CD4-positive, alpha-beta T cell treated with Interleukin-4 for 1 hour (primary cell): ENCODE results near the gene TOMM20.
A peak's percentile ranks its signal among the peaks of the same experiment; 100 is the strongest.

ENCODE experiments used
- DNase-seq, 2 donors: peaks; one replicate each; pipeline ENCODE4 v3.0.0-alpha.2; 2020 to 2022

The TOMM20 gene

DNA sequence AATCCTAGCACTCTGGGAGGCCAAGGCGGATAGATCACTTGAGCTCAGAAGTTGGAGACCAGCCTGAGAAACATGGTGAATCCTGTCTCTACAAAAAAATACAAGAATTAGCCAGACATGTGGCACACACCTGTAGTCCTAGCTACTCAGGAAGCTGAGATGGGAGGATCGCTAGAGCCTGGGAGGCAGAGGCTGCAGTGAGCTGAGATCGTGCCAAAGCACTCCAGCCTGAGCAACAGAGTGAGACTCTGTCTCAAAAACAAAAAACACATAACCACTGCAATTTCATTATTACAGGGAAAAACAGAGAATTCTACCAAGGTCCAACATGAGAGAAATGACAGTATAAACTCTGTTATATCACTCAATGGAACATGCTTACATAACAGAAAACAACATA, 4.4 kb upstream of the TOMM20 start:
- no peak for DNase-seq

GRCh38 chr1:235131961-235132360, 3.3 kb upstream of the TOMM20 start:
- DNase-seq, result no peak

DNA sequence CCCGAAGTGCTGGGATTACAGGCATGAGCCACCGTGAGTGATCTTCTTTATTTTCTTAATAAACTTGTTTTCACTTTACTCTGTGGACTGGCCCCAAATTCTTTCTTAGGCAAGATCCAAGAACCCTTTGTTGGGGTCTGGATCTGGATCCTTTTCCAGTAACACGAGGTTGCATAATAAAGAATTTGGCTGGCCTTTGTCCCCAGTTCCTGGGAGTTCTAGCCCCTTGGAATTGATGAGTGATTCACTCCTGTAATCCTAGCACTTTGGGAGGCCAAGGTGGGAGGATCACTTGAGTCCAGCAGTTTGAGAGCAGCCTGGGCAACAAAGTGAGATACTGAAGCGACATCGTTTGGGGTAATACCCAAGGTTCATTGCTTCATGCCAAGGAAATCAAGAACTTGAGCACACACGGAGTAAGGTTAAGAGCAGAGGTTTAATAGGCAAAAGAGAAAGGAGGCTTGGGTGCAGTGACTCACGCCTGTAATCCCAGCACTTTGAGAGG, 2.2 kb upstream of the TOMM20 start:
- no peak for DNase-seq

GRCh38 chr1:235129774-235130570, 1.3 kb upstream of the TOMM20 start:
- DNase-seq, result no peak

GRCh38 chr1:235127732-235128455, 743 bp downstream of the TOMM20 start:
- peak in 1 of 2 donors; percentile 18 for DNase-seq

- DNase-seq, result no peak
Measured at GRCh38 chr1:235127203-235127602, 1.4 kb downstream of the TOMM20 start.

- DNase-seq, result no peak
Measured at GRCh38 chr1:235124665-235125064, 4.0 kb downstream of the TOMM20 start.

DNA sequence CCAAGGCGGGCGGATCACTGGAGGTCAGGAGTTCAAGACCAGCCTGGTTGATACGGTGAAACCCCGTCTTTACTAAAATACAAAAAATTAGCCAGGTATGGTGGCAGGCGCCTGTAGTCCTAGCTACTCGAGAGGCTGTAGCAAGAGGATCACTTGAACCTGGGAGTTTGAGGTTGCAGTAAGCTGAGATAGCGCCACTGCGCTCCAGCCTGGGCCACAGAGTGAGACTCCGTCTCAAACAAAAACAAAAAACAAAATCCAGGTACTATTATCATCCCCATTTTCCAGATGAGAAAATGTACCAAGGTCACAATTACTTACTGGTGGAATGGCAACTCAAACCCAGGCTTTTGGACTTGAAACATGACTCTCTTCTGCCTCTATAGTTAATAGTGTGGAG, 4.5 kb downstream of the TOMM20 start:
- no peak for DNase-seq

- no peak for DNase-seq
Measured at GRCh38 chr1:235122348-235122747, 6.3 kb downstream of the TOMM20 start.

DNA sequence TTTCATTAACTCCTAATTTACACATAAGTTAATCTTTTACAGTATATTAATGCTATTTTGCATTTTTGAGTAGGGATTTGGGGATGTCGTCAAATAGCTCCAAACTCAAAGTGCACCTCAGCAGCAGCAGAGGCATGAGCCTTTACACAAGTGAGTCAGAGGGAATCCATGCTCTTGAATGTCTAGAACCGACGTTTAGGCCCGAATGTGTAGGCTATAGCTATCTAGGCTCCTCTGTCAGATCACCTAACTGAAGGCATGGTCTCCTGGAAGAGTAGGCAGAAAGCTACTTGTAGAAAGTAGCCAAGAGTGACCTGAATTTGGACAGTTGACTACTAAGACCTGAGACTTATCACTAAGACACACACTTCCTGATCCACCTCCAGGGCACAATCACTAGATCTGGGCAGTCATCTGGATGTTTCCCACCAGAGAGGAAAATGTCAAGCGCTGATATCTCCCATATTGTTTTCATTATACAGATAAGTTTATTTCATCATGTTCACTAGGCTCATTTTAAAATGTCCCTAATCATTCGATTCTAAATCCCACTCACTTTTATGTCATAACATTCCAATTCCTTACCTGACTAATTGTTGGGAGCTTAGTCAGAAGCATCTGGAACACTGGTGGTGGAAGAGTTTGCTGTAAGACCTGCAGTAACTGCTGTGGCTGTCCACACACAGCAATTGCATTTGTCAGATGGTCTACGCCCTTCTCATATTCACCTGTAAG, 15.3 kb downstream of the TOMM20 start:
- DNase-seq, result no peak

- DNase-seq, result no peak
Measured at GRCh38 chr1:235112297-235113182, 16.1 kb downstream of the TOMM20 start.

DNA sequence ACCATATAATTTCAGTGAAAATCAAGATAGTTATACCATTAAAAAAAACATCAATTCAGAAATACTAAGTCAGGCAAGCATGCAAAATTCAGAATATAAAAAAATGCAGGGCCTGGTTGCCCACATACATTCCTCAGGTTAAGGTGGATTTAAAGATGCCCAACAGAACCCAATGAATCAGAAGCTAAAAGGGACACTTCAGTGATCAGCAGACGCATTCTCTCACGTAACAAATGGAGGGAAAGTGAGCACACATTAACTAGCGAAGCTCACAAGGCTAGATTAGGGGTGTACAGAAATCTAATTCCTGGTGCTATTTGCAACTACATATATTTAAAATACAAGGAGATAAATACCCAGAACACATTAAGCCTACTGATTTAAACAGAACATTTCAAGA, 17.5 kb downstream of the TOMM20 start:
- no peak for DNase-seq

DNA sequence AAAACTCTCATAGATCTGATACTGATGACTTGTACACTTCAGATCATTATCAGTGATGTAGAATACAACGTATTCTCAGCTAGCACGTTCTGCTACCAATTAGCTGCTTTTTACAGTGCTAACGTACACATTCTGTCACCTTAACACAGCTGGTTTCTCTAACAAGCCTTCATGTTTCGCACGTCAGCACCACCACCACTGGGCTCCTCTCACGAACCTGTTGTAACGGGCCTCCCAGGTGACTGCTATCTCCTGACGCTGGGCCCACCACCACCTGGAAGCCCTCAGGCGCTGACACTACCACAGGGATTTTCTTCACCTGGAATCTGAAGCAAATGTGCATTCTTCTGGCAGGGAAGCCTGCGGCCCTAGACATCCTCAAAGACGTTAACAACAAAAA, 19.8 kb downstream of the TOMM20 start:
- no peak for DNase-seq

GRCh38 chr1:235108185-235108593, 20.4 kb downstream of the TOMM20 start:
- DNase-seq, result no peak

DNA sequence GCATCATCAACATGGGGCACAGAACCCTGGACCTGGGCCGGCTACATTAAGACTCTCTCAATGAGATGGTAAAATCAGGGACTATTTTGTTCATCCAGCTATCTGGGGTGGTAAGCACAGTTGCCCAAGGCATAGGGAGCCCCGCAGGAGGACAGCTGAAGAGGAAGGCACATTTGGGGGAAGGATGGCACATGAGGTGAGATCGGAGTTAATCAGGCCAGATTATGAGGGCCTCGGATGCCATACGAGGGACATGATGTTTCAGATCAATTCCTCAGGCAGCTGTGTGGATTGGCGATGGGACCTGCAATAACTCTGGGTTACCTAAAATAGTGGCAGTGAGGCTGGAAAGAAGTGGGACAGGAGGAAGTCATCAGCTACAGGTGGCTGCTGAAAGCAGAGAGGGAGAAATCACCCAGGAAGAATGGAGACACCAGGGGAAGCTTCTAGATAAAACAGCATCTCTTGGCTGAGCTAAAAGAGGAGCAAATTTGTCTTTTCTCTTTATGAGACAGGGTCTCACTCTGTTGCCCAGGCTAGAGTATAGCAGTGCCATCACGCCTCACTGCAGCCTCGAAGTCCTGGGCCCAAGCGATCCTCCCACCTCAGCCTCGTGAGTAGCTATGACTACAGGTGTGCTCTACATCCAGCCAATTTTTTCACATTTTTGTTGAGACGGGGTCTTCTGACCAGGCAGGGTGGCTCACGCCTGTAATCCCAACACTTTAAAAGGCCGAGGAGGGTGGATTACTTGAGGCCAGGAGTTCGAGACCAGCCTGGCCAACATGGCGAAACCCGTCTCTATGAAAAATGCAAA, 21.1 kb downstream of the TOMM20 start:
- DNase-seq, result no peak

DNA sequence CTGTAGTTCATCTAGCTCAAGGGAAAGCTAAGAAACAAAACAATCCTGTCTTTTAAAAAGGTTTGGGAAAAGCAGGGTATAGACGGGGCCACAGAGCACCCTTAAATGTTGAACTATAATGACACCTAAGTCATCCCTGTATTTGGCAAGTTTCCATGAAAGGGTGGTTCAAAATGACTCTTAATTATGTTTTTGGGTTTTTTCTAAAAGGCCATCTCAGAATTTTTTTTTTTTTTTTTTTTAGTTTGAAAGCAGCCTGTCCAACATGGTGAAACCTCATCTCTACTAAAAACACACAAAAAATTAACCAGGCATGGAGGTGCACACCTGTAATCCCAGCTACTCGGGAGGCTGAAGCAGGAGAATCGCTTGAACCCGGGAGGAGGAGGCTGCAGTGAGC, 22.2 kb downstream of the TOMM20 start:
- DNase-seq, result no peak

DNA sequence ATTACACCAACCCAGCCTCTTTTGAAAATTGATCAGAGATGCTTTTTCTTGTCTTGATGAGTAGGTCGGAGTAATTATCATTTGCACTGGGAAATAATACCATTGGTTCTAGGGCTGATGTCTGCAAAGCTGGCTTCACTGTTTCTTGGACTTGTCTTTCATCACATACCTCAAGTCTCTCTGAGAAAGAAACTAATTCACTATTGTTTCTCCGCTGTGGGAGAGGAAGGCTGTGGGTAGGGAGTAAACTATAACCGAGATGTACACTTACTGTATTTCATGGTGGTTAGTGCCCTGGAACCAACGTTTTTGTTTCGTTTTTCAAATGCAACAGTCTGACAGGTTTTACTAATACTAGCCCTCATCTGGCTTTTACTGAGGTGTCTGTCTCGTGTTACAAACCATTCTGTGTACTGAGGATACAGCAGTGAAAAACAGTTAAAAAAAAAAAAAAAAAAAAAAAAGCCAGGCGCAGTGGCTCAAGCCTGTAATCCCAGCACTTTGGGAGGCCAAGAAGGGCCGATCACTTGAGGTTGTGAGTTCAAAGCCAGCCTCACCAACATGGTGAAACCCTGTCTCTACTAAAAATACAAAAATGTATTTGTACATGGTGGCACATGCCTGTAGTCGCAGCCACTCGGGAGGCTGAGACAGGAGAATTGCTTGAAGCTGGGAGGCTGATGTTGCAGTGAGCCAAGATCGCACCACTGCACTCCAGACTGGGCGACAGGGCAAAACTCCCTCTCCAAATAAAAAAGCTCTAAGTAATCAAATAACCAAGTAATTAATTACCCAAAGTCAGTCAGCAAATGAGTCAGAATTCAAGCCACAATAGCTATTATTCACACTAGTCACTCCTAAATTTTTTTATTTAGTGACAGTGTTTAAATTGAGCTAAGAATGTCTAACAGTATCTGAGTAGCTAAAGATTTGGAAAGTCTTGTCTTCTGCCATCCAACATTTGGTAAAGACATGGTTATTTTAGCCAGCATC, 23.3 kb downstream of the TOMM20 start:
- peak in 1 of 2 donors; percentile 56 for DNase-seq

DNA sequence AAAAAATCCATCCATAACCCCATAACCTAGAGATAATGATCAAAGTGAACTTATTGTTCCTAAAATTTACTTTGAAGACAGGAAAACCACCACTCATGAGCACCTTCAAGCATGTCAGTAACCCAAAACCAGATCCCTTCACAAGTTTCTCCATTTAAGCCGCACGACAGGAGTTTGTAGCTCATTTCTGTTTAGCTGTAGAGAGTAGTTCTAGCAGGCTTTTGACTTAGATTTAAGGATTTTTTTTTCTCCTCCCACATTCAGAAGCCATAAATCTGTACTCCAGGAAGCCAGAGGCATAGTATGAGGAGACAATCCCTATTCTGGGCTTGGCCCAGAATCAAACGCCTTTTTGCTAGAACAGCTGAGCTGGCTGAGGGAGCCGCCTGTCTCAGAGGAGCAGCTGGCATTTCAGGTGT, 25.6 kb downstream of the TOMM20 start:
- peak in 1 of 2 donors; percentile 53 for DNase-seq

DNA sequence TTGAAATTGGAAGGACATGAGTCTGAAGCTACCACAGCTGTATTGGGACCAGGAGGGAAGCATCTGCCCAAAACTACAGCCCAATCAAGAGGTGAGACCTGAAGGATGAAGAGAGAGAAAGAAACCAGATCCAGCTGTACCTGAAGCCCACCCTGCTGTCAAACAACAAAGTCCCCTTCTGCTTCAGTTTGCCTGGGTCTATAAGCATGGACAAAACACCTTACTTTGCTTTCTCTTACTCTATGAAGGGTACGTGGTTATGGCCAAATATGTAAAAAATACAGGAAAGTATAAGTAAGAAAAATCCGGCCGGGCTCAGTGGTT, 26.4 kb downstream of the TOMM20 start:
- no peak for DNase-seq

DNA sequence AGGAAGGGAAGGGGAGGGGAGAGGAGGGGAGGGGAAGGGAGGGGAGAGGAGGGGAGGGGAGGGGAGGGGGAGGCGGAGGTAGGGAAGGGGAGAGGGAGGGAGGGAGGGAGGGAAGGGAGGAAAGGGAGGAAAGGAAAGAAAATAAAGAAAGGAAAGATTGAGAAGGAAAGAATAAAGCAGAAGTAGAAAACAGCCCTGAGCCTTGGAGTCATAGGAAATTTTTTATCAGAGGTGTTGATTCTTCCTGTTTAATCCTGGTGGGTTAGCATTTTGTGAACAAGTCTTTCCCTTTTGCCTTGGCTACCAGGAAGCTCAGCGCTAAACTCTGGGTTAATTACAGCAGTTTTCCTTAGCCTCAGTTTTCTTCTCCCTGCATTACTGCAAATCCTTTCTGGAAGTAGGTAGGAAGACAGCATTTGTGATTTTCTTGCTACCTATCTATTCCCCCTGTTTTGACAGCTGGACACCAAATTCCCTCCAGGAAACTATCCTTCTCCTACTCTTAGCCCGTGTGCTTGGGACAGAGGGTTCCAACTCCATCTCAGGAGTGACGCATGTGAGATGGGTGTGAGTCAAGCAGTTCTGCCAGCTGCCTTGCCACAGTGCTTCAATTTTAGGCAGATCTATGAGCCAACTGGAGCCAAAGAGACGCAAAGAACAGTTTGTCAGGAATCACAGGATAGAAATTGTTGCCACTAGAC, 26.9 kb downstream of the TOMM20 start:
- no peak for DNase-seq
